GM23338 (cell line): ENCODE data around the gene LYRM7. TPM values are rescaled to one million over a fixed set of nuclear protein-coding genes. Genes with fewer than 3 reads are reported as not detected.

Experiments used
- ATAC-seq: fragments of 200-7000 bp; cut with Tn5 transposase; 3 replicates; pipeline ENCODE4 v1.9.1; 2020
- DNase-seq: peaks from one replicate; pipeline ENCODE4 v3.0.0-alpha.2; 2015; ENCODE audit warnings: low spot score
- H2AFZ ChIP-seq: fragments of 200-600 bp; sonication (generic); 2 replicates; pipeline ENCODE4 v1.8.0; 2016; ENCODE audit warnings: antibody characterized with exemption, mild to moderate bottlenecking, moderate library complexity
- H3F3A ChIP-seq: fragments of 200-600 bp; sonication (generic); replicated peaks from 2 replicates; pipeline ENCODE4 v1.8.0; 2017; ENCODE audit warnings: antibody characterized with exemption, mixed run types, low read depth
- H3K27ac ChIP-seq: fragments of 200-600 bp; sonication (generic); 2 replicates; pipeline ENCODE4 v1.6.1; 2016; ENCODE audit warnings: low read depth
- H3K27me3 ChIP-seq: fragments of 200-600 bp; sonication (generic); 2 replicates; pipeline ENCODE4 v1.8.0; 2016; ENCODE audit warnings: mild to moderate bottlenecking, mixed run types, moderate library complexity; ENCODE audit not compliant: insufficient read depth
- H3K36me3 ChIP-seq: fragments of 200-600 bp; sonication (generic); 2 replicates; pipeline ENCODE4 v1.8.0; 2016; ENCODE audit warnings: mild to moderate bottlenecking; ENCODE audit not compliant: insufficient read depth
- H3K4me1 ChIP-seq: fragments of 200-600 bp; sonication (generic); 2 replicates; pipeline ENCODE4 v1.8.0; 2016; ENCODE audit warnings: mild to moderate bottlenecking, moderate library complexity; ENCODE audit not compliant: insufficient read depth
- H3K4me2 ChIP-seq: fragments of 200-600 bp; sonication (generic); 2 replicates; pipeline ENCODE4 v1.7.1; 2017; ENCODE audit warnings: mixed run types
- H3K4me3 ChIP-seq: fragments of 200-600 bp; sonication (generic); 2 replicates; pipeline ENCODE4 v1.6.1; 2016; ENCODE audit warnings: mixed run types
- H3K79me2 ChIP-seq: fragments of 200-600 bp; sonication (generic); replicated peaks from 2 replicates; pipeline ENCODE4 v1.8.0; 2017; ENCODE audit warnings: mild to moderate bottlenecking; ENCODE audit not compliant: insufficient read depth
- H3K9me2 ChIP-seq: fragments of 200-600 bp; sonication (generic); 2 replicates; pipeline ENCODE4 v1.8.0; 2017; ENCODE audit not compliant: insufficient read depth
- H4K20me1 ChIP-seq: fragments of 200-600 bp; sonication (generic); replicated peaks from 2 replicates; pipeline ENCODE4 v1.8.0; 2017; ENCODE audit warnings: mild to moderate bottlenecking; ENCODE audit not compliant: insufficient read depth
- H3K27ac Mint-ChIP-seq: 2 replicates; pipeline ENCODE4 v1.8.0; 2020; ENCODE audit warnings: inconsistent platforms, mild to moderate bottlenecking, moderate library complexity, mixed read lengths
- H3K27me3 Mint-ChIP-seq: 3 replicates; pipeline ENCODE4 v1.8.0; 2022; ENCODE audit warnings: low read depth, mild to moderate bottlenecking, moderate library complexity, mixed read lengths, inconsistent platforms; ENCODE audit not compliant: insufficient read depth, poor library complexity
- H3K36me3 Mint-ChIP-seq: 3 replicates; pipeline ENCODE4 v1.8.0; 2021; ENCODE audit warnings: low read depth, mild to moderate bottlenecking, inconsistent platforms, moderate library complexity, mixed read lengths
- H3K4me1 Mint-ChIP-seq: 3 replicates; pipeline ENCODE4 v1.8.0; 2020; ENCODE audit warnings: mild to moderate bottlenecking, inconsistent platforms, mixed read lengths
- H3K4me3 Mint-ChIP-seq: 3 replicates; pipeline ENCODE4 v1.8.0; 2021; ENCODE audit warnings: moderate library complexity, mild to moderate bottlenecking, inconsistent platforms, mixed read lengths
- H3K9me3 Mint-ChIP-seq: 3 replicates; pipeline ENCODE4 v1.8.0; 2020; ENCODE audit warnings: moderate library complexity, mild to moderate bottlenecking, inconsistent platforms, mixed read lengths
- CREB1 ChIP-seq: fragments of 250-450 bp; sonication (Bioruptor Pico); IDR thresholded peaks from 2 replicates; pipeline ENCODE4 v1.5.0; 2020; ENCODE audit warnings: low read depth, mild to moderate bottlenecking, moderate library complexity
- CTCF ChIP-seq, 2 experiments: fragments of 200-600 bp in 1 of 2; sonication (generic) in 1 of 2; conservative IDR thresholded peaks; 2 replicates each; pipeline versions ENCODE4 v1.5.1 to v1.6.1; 2016 to 2017; ENCODE audit warnings: antibody characterized with exemption in 2 of 2, low read depth in 2 of 2, mild to moderate bottlenecking in 2 of 2, moderate library complexity in 1 of 2
- ETS1 ChIP-seq: IDR thresholded peaks from 2 replicates; pipeline ENCODE4 v1.6.1; 2016; ENCODE audit warnings: antibody characterized with exemption
- EZH2 ChIP-seq: fragments of 200-600 bp; sonication (generic); IDR thresholded peaks from one replicate; pipeline ENCODE4 v1.8.0; 2017; ENCODE audit warnings: antibody characterized with exemption, mild to moderate bottlenecking, low read depth; ENCODE audit not compliant: unreplicated experiment
- EZH2phosphoT487 ChIP-seq: fragments of 200-600 bp; sonication (generic); IDR thresholded peaks from one replicate; pipeline ENCODE4 v1.8.1; 2018; ENCODE audit warnings: antibody characterized with exemption; ENCODE audit not compliant: unreplicated experiment
- JUNB ChIP-seq: IDR thresholded peaks from one replicate; pipeline ENCODE4 v1.6.1; 2016; ENCODE audit warnings: antibody characterized with exemption; ENCODE audit not compliant: unreplicated experiment
- NANOG ChIP-seq: IDR thresholded peaks from 2 replicates; pipeline ENCODE4 v1.6.1; 2016; ENCODE audit warnings: antibody characterized with exemption, borderline replicate concordance
- POLR2AphosphoS5 ChIP-seq: IDR thresholded peaks from 2 replicates; pipeline ENCODE4 v1.6.1; 2016; ENCODE audit warnings: antibody characterized with exemption, low read depth
- REST ChIP-seq: IDR thresholded peaks from one replicate; pipeline ENCODE4 v1.6.1; 2018; ENCODE audit warnings: antibody characterized with exemption; ENCODE audit not compliant: unreplicated experiment
- STAT1 ChIP-seq: IDR thresholded peaks from one replicate; pipeline ENCODE4 v1.6.1; 2016; ENCODE audit warnings: antibody characterized with exemption; ENCODE audit not compliant: unreplicated experiment
- ZNF114 ChIP-seq: fragments of 250-450 bp; sonication (Bioruptor Pico); IDR thresholded peaks from 2 replicates; pipeline ENCODE4 v1.5.0; 2020; ENCODE audit warnings: mild to moderate bottlenecking, moderate library complexity
- ZNF331 ChIP-seq: fragments of 250-450 bp; sonication (Bioruptor Pico); IDR thresholded peaks from 2 replicates; pipeline ENCODE4 v1.5.0; 2020; ENCODE audit warnings: low read depth, mild to moderate bottlenecking, moderate library complexity
- ZNF462 ChIP-seq: fragments of 250-450 bp; sonication (Bioruptor Pico); IDR thresholded peaks from 2 replicates; pipeline ENCODE4 v1.5.0; 2020; ENCODE audit warnings: mild to moderate bottlenecking, moderate library complexity
- polyA plus RNA-seq: library from polyadenylated mRNA; unstranded; fragments of >200 nt; fragmentation: Nextera tagmentation; extraction: Ambion mirVana; gene quantifications from 2 replicates; pipeline ENCODE4 v1.2.1, GENCODE V29; 2016
- total RNA-seq: library from RNA; depleted of rRNA; stranded (reverse); fragments of >200 nt; shearing (Covaris generic); gene quantifications from 2 replicates; pipeline ENCODE4 v1.2.3, GENCODE V29; 2014

Gene LYRM7
- total and polyA plus RNA-seq, 2 experiments from 2014 or later: 11.3 to 34.8 TPM

DNA sequence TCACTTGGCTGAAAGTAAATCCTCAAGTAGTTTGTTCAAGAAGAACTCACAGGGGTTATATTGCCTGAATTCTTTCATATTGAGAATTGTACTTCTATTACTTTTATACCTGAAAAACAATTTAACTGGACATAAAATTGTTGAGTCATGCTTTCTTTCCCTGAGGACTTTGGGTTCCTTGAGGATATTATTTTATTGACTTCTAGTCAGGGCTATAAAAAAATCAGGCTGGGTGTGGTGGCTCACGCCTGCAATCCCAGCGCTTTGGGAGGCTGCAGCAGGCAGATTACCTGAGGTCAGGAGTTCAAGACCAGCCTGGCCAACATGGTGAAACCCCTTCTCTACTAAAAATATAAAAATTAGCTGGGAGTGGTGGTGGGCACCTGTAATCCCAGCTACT lies 75.2 kb downstream of the LYRM7 start:
- Histone ChIP-seq H4K20me1 (no peaks in the 10 kb centered on the region; the same call in 1 of the 2 replicates), H3K36me3 (no peaks in the 10 kb centered on the region), H2AFZ (no peak overlapping the region), H3F3A (no peaks in the 10 kb centered on the region), H3K9me2 (0 out of 2 replicates have a peak, but pooled peaks cover 4% of the 10 kb centered on the region), H3K4me2 (no peak overlapping the region), H3K4me1 (no peaks in the 10 kb centered on the region), H3K79me2 (no peaks in the 10 kb centered on the region), H3K27me3 (no peaks in the 10 kb centered on the region), H3K4me3 (no peak overlapping the region), H3K27ac (no peak overlapping the region)
- DNase-seq (no peak), ATAC-seq (no peak)
- H3K27ac Mint-ChIP-seq: no peak overlapping the region
- H3K9me3 Mint-ChIP-seq: peaks cover 12% of the 10 kb centered on the region; the same call in 2 of the 3 replicates
- H3K4me3 Mint-ChIP-seq: no peak overlapping the region
- no peaks in the 10 kb centered on the region; the same call in 2 of the 3 replicates for H3K36me3 Mint-ChIP-seq
- H3K4me1 Mint-ChIP-seq: no peaks in the 10 kb centered on the region
- H3K27me3 Mint-ChIP-seq: no peaks in the 10 kb centered on the region
- TF ChIP-seq STAT1 (no peak), REST (no peak), ZNF462 (CRISPR knock-in tag) (no peak), ETS1 (no peak), ZNF331 (CRISPR knock-in tag) (no peak), CTCF (conservative IDR thresholded peaks at IDR 0.05; ENCODE audit: low read depth in 2 of 2) (no peak), JUNB (no peak), POLR2AphosphoS5 (no peak), NANOG (no peak), ZNF114 (CRISPR knock-in tag) (no peak), CREB1 (CRISPR knock-in tag) (no peak), EZH2phosphoT487 (no peak), EZH2 (no peak)
